H9 (cell line): ENCODE measurements around the gene ZBTB48. TPM values are rescaled to one million over a fixed set of nuclear protein-coding genes. Genes with fewer than 3 reads are reported as not detected.

Source experiments
- DNase-seq: peaks from one replicate; pipeline ENCODE4 v3.0.0-alpha.2; 2017
- H2AFZ ChIP-seq: one replicate; pipeline ENCODE4 v1.6.1; 2013; ENCODE audit warnings: mild to moderate bottlenecking, low read length, control low read depth, moderate library complexity
- H2AK5ac ChIP-seq: 2 replicates; pipeline ENCODE4 v1.6.1; 2013; ENCODE audit warnings: low read length, control low read depth, mixed read lengths; ENCODE audit not compliant: insufficient read length
- H2BK120ac ChIP-seq: one replicate; pipeline ENCODE4 v1.6.1; 2013; ENCODE audit warnings: low read depth, mild to moderate bottlenecking, low read length, control low read depth, inconsistent platforms; ENCODE audit not compliant: poor library complexity, severe bottlenecking
- H2BK12ac ChIP-seq: 2 replicates; pipeline ENCODE4 v1.6.1; 2013; ENCODE audit warnings: low read length, control low read depth, mixed read lengths, low read depth; ENCODE audit not compliant: insufficient read length
- H2BK15ac ChIP-seq: 2 replicates; pipeline ENCODE4 v1.6.1; 2013; ENCODE audit warnings: low read depth, low read length, control low read depth
- H2BK20ac ChIP-seq: one replicate; pipeline ENCODE4 v1.6.1; 2013; ENCODE audit warnings: low read depth, mild to moderate bottlenecking, low read length, control low read depth, inconsistent platforms; ENCODE audit not compliant: poor library complexity, severe bottlenecking
- H2BK5ac ChIP-seq: 2 replicates; pipeline ENCODE4 v1.6.1; 2013; ENCODE audit warnings: low read length, control low read depth, mixed read lengths; ENCODE audit not compliant: insufficient read length
- H3K14ac ChIP-seq: 2 replicates; pipeline ENCODE4 v1.6.1; 2013; ENCODE audit warnings: low read length, control low read depth; ENCODE audit not compliant: insufficient read depth
- H3K18ac ChIP-seq: 2 replicates; pipeline ENCODE4 v1.6.1; 2013; ENCODE audit warnings: low read depth, mild to moderate bottlenecking, mixed read lengths, low read length, control low read depth; ENCODE audit not compliant: insufficient read length
- H3K23ac ChIP-seq: 2 replicates; pipeline ENCODE4 v1.6.1; 2013; ENCODE audit warnings: low read length, control low read depth, mixed read lengths, low read depth; ENCODE audit not compliant: insufficient read length
- H3K23me2 ChIP-seq: 2 replicates; pipeline ENCODE4 v1.6.1; 2013; ENCODE audit warnings: low read depth, mild to moderate bottlenecking, mixed read lengths, low read length, control low read depth; ENCODE audit not compliant: insufficient read length, poor library complexity, severe bottlenecking
- H3K27ac ChIP-seq: 2 replicates; pipeline ENCODE4 v1.5.1; 2013; ENCODE audit warnings: low read length, control low read depth, mixed read lengths, low read depth; ENCODE audit not compliant: insufficient read length
- H3K27me3 ChIP-seq: 2 replicates; pipeline ENCODE4 v1.6.1; 2013; ENCODE audit warnings: low read length, control low read depth, inconsistent platforms; ENCODE audit not compliant: insufficient read depth
- H3K4ac ChIP-seq: 2 replicates; pipeline ENCODE4 v1.6.1; 2013; ENCODE audit warnings: low read depth, mild to moderate bottlenecking, control low read depth, inconsistent platforms, low read length, moderate library complexity
- H3K4me1 ChIP-seq: 2 replicates; pipeline ENCODE4 v1.6.1; 2013; ENCODE audit warnings: low read length, control low read depth, inconsistent platforms; ENCODE audit not compliant: insufficient read depth
- H3K4me2 ChIP-seq: 2 replicates; pipeline ENCODE4 v1.6.1; 2013; ENCODE audit warnings: low read length, control low read depth, mixed read lengths; ENCODE audit not compliant: insufficient read length, insufficient read depth
- H3K56ac ChIP-seq: 2 replicates; pipeline ENCODE4 v1.6.1; 2013; ENCODE audit warnings: low read depth, mild to moderate bottlenecking, mixed read lengths, low read length, control low read depth; ENCODE audit not compliant: insufficient read length
- H3K79me1 ChIP-seq: 2 replicates; pipeline ENCODE4 v1.6.1; 2013; ENCODE audit warnings: low read depth, mild to moderate bottlenecking, moderate library complexity, low read length, control low read depth, inconsistent platforms; ENCODE audit not compliant: insufficient read depth, poor library complexity, severe bottlenecking
- H3K79me2 ChIP-seq: 2 replicates; pipeline ENCODE4 v1.6.1; 2013; ENCODE audit warnings: low read length, control low read depth, inconsistent platforms; ENCODE audit not compliant: insufficient read depth
- H3K9ac ChIP-seq: 2 replicates; pipeline ENCODE4 v1.6.1; 2013; ENCODE audit warnings: low read length, control low read depth, mixed read lengths; ENCODE audit not compliant: insufficient read length; ENCODE audit errors: extremely low read depth
- H3K9me3 ChIP-seq: one replicate; pipeline ENCODE4 v1.6.1; 2013; ENCODE audit warnings: low read depth, low read length, inconsistent platforms; ENCODE audit not compliant: control insufficient read depth
- H3T11ph ChIP-seq: one replicate; pipeline ENCODE4 v1.6.1; 2013; ENCODE audit warnings: mild to moderate bottlenecking, low read length, control low read depth, inconsistent platforms
- H4K20me1 ChIP-seq: one replicate; pipeline ENCODE4 v1.6.1; 2013; ENCODE audit not compliant: control insufficient read depth, insufficient read length, insufficient read depth
- H4K5ac ChIP-seq: 2 replicates; pipeline ENCODE4 v1.6.1; 2013; ENCODE audit warnings: low read depth, mild to moderate bottlenecking, mixed read lengths, low read length, control low read depth; ENCODE audit not compliant: insufficient read length
- H4K8ac ChIP-seq: replicated peaks from 2 replicates; pipeline ENCODE4 v1.6.1; 2013; ENCODE audit warnings: low read length, control low read depth, mixed read lengths, low read depth; ENCODE audit not compliant: insufficient read length
- H4K91ac ChIP-seq: 2 replicates; pipeline ENCODE4 v1.6.1; 2013; ENCODE audit warnings: low read depth, mild to moderate bottlenecking, moderate library complexity, mixed read lengths, low read length, control low read depth; ENCODE audit not compliant: insufficient read length
- H3K27ac Mint-ChIP-seq, 3 experiments: 2 replicates in 2 of 3; 3 replicates in 1 of 3; pipeline ENCODE4 v1.8.0; 2020 to 2021; ENCODE audit warnings: mixed read lengths in 3 of 3, mild to moderate bottlenecking in 1 of 3, moderate library complexity in 1 of 3
- H3K27me3 Mint-ChIP-seq: 2 replicates; pipeline ENCODE4 v1.8.0; 2021; ENCODE audit warnings: low read depth, mild to moderate bottlenecking, moderate library complexity, mixed read lengths
- H3K36me3 Mint-ChIP-seq, 3 experiments: 2 replicates in 2 of 3; 3 replicates in 1 of 3; pipeline ENCODE4 v1.8.0; 2020 to 2021; ENCODE audit warnings: low read depth in 3 of 3, mixed read lengths in 3 of 3; ENCODE audit not compliant: insufficient read depth in 1 of 3
- H3K4me1 Mint-ChIP-seq, 2 experiments: 2 replicates each; pipeline ENCODE4 v1.8.0; 2020; ENCODE audit warnings: mixed read lengths in 2 of 2
- H3K4me3 Mint-ChIP-seq, 2 experiments: 2 replicates in 1 of 2; 3 replicates in 1 of 2; pipeline ENCODE4 v1.8.0; 2020 to 2021; ENCODE audit warnings: mild to moderate bottlenecking in 2 of 2, mixed read lengths in 2 of 2, moderate library complexity in 1 of 2
- H3K9me3 Mint-ChIP-seq, 2 experiments: 2 replicates in 1 of 2; 3 replicates in 1 of 2; pipeline ENCODE4 v1.8.0; 2020; ENCODE audit warnings: mild to moderate bottlenecking in 2 of 2, mixed read lengths in 2 of 2, moderate library complexity in 1 of 2
- CTCF ChIP-seq: fragments of 200-600 bp; sonication (generic); conservative IDR thresholded peaks from 3 replicates; pipeline ENCODE4 v1.8.0; 2021; ENCODE audit warnings: antibody characterized with exemption, mild to moderate bottlenecking
- WGBS: extraction: QIAGEN DNeasy Blood & Tissue Kit; methylation state at CpG from one replicate; pipeline ENCODE4 v1.1.7; 2013; ENCODE audit warnings: missing lambda C conversion rate, low lambda C conversion rate, mixed read lengths; ENCODE audit not compliant: insufficient read length; ENCODE audit errors: extremely low coverage; 5-methylcytosine and 5-hydroxymethylcytosine counted together
- total RNA-seq: library from RNA; stranded (reverse); gene quantifications from 2 replicates; pipeline ENCODE4 v1.2.1, GENCODE V29; 2021

ZBTB48 gene
- total RNA-seq, 1 experiment from 2014 or later = 33.2 TPM

GRCh38 chr1:6580593-6581409 is 1.0 kb downstream of the ZBTB48 start:
- no peak overlapping the region for H2AFZ ChIP-seq
- H3K27me3 ChIP-seq = no peaks in the 10 kb centered on the region
- H3T11ph ChIP-seq = no peak overlapping the region
- no peaks in the 10 kb centered on the region for H3K9me3 ChIP-seq
- no peak overlapping the region for H2BK120ac ChIP-seq
- no peak overlapping the region for H3K56ac ChIP-seq
- Mint-ChIP-seq H3K36me3 (peaks cover 0 to 14% (median 2%) of the 10 kb centered on the region in 3 experiments; a peak in 4 of 7 replicates), H3K4me3 (peak overlapping the region; percentile 92 to 95), H3K4me1 (peaks cover 15 to 18% of the 10 kb centered on the region in 2 experiments), H3K27me3 (peaks cover 6% of the 10 kb centered on the region), H3K9me3 (no peaks in the 10 kb centered on the region; a peak in 1 of 5 replicates), H3K27ac (peak overlapping the region in 2 of 3 experiments; percentile 82; a peak in 3 of 7 replicates)
- no peak overlapping the region for H2BK15ac ChIP-seq
- no peaks in the 10 kb centered on the region for H4K20me1 ChIP-seq
- H3K27ac ChIP-seq = no peak overlapping the region
- no peak overlapping the region for H3K4ac ChIP-seq
- H3K4me1 ChIP-seq = no peaks in the 10 kb centered on the region; the same call in 1 of the 2 replicates
- WGBS = no CpG with 5 or more reads among the region's 19 CpGs
- no peak overlapping the region for H4K5ac ChIP-seq
- H3K79me1 ChIP-seq = peaks cover 4% of the 10 kb centered on the region
- no peak overlapping the region for H2BK12ac ChIP-seq
- H2AK5ac ChIP-seq = no peak overlapping the region
- H3K14ac ChIP-seq = no peak overlapping the region
- no peak overlapping the region for H3K18ac ChIP-seq
- no peak overlapping the region for H3K9ac ChIP-seq
- no peak overlapping the region for H4K91ac ChIP-seq
- no peak overlapping the region for H2BK5ac ChIP-seq
- no peaks in the 10 kb centered on the region for H3K79me2 ChIP-seq
- no peak overlapping the region for H3K23ac ChIP-seq
- DNase-seq = no peak
- H3K23me2 ChIP-seq = peaks cover 7% of the 10 kb centered on the region
- no peak overlapping the region for H4K8ac ChIP-seq
- peak; percentile 37; the same call in 2 of the 3 replicates for TF ChIP-seq CTCF
- no peak overlapping the region for H2BK20ac ChIP-seq
- peak overlapping the region; percentile 60 for H3K4me2 ChIP-seq
